ENCODE measurements around the gene CCSER1. TPM values are rescaled to one million over a fixed set of nuclear protein-coding genes. Genes with fewer than 3 reads are reported as not detected.
"Not testable (repeated sequence)": the region's sequence is repeated elsewhere in the genome, so short reads cannot be mapped to it uniquely, and the experiment has no call there.

CCSER1 gene
- polyA plus RNA-seq, 12 donors = 0.17 to 1.9 (median 0.65) TPM; not detected in 2

DNA sequence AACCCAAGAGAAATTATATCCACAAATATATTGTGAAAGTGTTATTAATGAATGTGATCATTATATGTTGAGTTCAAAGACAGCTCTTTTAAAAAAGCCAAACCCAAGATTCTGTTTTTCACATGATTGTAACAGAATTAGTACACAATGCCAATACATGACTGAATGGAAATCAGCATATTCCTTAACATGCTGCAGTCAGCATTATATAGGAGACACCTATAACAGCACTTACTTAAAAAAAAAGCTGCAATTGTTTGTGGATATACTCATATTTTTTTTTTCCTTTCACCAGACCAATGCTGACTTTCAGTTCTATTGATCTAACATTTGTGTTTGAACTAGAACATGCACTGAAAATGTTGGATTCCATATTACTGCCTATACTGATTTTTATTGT lies 165.2 kb downstream of the CCSER1 start:
- no peak for DNase-seq

DNA sequence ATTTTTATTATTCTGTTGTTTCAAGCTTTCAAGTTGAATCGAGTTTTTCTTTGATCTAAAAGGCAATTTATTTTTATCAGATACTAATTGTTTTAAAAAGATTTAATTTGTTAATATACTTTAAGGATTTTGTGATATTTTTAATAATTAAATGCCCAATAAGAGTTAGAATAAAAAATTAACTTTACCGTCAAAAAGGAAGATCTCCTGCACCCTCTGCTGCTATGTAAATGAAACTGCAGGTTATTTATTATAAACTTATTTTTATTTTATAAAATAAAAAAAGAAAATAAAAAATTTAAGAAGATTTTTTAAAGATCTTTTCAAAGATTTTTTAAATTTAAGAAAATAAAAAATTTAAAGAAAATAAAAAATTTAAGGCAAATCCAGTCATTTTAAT lies 166.1 kb downstream of the CCSER1 start:
- no peak for DNase-seq

DNA sequence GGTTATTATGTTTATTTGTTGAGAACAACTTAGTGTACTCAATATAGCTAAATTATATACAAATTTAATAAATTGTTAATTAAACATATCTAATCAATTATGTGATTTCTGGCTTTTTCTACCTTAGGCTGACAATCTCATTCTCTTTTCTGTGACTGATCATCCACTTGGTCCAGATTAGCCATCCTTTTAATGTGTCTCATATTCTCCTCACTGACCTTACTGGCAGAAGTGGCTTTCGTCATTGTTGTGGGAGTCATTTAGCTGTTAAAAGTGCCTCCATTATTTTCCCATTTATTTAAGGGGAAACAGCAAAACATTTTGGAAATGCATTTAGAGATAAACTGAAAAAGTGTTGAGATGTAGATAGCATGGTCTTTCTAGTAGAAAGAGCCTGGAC lies 172.2 kb downstream of the CCSER1 start:
- no peak for DNase-seq

DNA sequence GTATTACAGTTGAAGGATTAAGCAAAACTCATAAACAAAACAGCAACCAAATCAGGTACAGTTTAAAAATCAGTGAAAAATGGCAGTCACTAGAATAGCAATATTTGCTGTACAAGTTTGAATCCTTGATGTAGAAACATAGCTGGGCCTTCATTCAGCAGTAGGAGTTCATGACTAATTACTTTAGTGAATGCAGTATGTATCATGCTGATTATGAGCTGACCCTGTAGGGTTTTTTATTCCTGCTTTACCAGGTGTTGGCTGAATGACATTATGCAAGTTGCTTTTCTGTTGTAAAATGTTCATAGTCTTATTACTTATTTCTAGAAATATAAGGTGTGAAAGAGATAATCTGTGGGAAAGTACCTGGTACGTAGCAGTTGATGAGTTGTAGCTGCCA lies 179.6 kb downstream of the CCSER1 start:
- DNase-seq = no peak

DNA sequence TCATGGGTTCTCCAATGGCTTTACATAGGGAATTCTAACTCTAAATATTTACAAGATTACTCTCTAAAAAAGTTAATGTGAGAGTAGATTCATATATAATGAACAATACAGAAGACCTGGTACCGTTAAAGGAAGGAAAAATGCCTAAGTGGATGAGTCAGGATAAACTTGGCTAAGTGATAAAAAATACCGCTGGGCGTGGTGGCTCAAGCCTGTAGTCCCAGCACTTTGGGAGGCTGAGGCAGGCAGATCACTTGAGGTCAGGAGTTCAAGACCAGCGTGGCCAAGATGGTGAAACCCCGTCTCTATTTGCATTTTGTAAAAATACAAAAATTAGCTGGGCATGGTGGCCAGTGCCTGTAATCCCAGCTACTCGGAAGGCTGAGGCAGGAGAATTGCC lies 189.9 kb downstream of the CCSER1 start:
- not testable (repeated sequence) for DNase-seq

DNA sequence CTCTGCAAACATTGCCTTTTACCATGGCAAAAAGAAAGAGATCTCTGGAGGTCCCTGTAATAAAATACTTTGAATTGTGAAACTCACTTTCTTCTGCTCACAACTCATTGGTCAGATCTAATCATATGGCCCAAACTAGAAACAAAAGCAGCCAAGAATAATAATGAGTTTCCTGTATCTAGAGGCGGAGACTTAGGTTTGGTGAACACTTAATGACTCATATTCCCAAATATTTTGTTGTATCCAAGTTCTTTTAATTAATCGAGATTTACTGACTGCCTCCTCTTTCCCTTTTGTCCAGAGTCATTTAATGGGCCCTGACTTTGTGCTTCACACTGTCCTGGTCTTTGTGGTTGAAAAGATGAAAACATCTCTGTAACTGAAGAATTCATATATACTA lies 190.6 kb downstream of the CCSER1 start:
- no peak for DNase-seq

DNA sequence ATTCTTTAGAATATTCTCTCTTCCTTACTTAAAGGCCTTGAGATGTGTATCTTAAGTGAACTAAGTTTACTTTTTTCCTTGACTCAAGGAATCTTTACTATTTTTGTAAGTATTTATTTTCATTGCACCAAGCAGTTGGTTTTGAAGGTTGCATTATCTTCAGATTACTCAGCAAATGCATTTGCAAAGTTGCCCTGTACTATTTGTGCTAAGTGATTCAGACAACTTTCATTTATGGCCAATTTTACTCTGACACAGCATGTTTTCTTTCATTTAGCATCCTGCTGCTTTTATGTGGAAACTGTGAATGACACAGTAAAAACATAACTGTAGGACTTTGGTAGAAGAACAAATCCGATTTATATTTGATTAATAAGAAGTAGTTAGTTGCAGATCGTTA lies 191.0 kb downstream of the CCSER1 start:
- no peak for DNase-seq

DNA sequence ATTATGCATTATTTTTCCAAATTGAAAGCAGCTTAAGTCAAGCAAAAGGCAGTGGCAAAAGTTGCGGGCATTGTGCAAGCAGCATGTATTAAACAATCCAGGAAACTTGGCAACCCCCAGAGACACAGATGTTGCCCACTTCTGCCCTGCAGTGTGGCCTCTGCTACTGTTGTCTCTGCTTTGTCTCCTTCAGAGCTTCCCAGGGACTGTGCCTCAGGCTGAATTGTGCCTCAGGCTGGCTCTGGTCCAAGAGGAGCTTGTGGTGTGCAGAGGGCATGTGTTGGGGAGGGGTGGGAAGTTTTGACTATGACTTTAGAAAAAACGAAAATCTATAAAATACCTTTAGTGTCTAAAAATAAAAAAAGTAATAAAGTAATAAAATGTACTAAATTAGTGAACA lies 201.4 kb downstream of the CCSER1 start:
- DNase-seq = no peak

DNA sequence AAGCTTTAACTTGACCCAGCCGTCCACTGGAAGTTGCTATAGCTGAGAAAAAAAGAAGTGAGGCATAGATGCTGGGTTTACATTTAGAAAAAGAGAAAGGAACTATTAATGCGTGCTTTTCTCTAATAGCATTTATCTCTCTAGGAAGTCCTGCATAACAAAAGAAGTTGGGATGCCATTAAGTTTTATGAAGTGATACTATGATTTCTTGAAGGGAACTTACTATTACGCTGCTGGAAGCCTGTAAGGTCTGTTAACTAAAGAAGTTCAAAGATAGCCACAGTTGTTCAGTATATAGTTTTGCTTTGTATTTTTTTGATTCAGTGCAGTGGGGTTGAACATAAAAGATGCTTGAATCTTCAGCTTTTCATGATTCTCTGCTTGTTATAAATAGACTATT lies 203.4 kb downstream of the CCSER1 start:
- DNase-seq = no peak

DNA sequence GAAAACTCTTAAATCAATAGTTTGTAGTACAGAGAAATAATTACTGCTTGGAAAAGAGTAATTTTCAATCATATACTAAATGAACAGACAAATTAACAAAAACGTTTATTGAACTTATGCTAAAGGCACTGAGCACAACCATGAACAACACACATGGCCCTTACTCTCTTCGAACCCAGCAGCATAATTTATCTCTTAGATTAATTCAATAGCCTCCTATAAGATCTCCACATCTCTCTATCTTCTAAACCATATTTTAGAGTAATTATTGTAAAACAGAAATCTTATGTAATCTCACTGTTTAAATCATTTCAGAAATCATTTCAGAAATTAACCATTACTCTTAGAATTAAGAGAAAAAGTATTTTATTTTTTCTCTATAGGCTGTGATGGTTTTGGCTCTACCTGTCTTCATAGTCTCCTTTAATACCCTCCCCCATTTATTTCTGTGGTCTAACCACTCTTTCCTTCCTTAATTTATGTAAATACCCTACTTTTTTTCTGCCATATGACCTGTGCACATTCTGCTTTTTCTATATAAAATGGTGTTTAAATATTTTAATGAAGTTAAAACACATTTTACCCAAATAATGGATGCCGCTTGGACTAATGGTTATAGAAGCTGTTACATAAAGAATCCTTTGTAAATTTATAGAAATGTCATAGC lies 218.5 kb downstream of the CCSER1 start:
- DNase-seq = no peak

DNA sequence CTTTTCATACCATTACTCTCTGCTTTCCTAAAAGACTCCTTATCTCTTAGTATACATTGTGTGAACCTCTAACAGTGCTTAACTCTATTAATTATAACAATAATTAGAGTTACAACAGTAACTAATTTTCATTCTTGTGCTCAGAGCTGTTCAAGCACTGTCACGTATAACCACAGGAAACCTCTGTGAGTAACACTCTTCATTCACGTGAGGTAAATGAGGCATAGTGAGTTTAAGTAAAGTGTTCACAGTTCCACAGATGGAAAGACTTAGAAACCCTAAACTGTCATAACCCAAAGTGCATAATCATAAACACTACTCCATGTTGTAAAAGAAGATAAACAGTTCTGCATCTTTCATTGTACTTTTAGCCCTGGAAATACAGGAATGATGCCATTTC lies 222.4 kb downstream of the CCSER1 start:
- DNase-seq = no peak

DNA sequence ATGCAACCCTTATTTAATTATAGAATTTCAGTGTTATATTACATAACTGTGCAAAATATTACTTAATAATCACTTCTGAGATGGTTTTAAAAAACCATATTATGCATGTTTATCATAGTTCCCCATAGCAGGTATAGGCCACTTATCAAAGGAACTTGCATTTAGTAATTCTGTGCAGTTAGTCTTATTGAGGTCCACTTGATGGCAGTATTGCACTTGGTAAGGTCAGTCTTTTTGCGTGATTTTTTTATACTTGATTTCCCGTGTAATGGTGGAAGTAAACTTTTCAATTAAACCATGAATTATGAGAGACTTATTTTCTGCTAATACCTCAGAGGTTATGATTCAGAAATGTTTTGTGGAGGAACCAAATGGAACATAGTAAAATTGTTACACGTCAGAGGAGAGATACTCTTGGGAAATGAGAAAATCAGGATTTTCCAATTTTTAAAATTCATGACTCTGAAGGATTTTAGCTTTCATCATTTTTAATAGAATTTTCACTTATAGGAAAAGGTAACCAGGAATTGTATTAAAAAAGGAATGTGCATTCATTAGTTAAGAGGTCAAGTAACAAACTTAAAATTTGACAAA lies 230.0 kb downstream of the CCSER1 start:
- DNase-seq = peak; percentile 23

DNA sequence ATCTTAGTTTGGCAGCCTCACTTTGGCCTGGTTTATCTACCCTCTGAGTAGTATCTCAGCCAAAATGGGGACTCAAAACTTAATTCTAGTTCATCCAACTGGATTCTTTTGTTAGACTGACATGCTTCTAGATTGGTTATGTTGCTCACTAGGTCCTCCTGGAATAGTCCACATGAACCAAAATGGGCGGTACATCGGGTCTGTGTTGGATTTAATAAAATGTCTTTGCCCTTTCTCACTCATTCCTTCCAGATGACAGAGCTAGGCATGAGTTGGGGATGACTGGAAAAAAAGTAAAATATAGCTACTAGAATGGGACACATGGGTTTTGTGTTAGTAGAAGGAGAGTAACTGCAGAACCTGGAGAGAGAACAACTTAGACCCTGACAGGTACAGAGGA lies 247.9 kb downstream of the CCSER1 start:
- no peak for DNase-seq

DNA sequence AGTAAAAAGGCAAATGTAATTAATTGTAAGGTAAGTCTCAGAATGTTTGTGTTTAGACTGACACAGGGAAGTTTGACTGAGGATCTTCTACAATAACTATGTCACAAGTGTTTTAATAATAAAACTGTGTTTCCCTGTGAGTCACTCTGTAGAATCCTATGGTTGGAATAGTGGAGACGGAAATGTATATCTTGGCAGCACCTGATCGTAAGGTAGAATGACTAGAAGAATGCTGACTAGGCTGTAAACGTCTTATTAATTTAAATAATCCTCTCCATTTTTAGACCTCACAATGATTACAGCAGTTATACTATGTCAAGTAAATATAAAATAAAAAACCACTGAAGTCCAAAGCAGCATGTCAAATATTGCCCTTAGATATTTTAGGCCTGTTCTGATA lies 266.0 kb downstream of the CCSER1 start:
- no peak for DNase-seq

DNA sequence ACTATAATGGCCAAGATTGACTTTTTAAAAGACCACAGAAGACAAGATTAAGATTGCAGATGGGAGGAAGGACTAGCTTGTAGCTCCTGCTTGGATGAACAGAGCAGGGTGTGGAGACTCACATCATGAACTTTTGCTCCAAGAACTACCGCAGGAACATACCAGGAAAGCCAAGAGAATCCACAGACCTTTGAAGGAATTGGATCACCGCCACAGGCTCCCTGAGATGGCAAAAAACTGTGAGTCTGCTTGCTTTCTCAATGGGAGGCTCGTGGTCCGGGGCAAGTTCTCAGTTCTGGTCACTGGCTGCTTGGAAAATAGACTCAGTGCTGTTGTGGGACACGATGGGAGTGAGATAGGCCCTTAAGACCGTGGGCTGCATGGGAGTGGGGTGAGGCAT lies 276.6 kb downstream of the CCSER1 start:
- DNase-seq = no peak

DNA sequence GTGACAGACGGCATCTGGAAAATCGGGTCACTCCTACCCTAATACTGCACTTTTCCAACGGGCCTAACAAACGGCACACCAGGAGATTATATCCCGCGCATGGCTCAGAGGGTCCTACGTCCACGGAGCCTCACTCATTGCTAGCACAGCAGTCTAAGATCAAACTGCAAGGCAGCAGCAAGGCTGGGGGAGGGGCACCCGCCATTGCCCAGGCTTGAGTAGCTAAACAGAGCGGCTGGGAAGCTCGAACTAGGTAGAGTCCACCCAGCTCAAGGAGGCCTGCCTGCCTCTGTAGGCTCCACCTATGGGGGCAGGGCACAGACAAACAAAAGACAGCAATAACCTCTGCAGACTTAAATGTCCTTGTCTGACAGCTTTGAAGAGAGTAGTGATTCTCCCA lies 280.7 kb downstream of the CCSER1 start:
- not testable (repeated sequence) for DNase-seq

DNA sequence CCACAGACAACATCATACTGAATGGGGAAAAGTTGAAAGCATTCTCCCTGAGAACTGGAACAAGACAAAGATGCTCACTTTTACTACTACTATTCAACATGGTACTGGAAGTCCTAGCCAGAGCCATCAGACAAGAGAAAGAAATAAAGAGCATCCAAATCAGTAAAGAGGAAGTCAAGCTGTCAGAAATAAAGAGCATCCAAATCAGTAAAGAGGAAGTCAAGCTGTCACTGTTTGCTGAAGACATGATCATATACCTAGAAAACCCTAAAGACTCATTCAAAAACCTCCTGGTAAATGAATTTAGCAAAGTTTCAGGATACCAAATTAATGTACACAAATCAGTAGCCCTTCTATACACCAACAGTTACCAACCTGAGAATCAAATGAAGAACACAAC lies 285.6 kb downstream of the CCSER1 start:
- not testable (repeated sequence) for DNase-seq

DNA sequence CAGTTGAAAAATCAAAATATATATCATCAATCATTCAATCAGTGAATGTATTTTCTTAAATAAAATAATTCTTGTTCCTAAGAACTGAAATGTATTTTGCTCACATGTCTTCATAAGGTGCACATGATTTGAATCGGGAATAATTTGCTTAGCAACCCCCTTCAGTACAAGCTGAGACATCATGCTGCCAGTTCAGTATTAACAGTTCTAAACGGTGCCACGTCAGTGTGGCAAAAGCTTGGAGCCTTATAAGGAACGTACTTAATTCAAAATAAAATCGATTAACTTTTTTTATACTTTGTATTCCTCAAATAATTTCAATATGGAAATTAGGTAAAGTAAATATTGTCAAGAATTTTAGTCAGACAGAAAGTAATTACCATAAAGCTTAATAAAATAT lies 287.9 kb downstream of the CCSER1 start:
- no peak for DNase-seq

DNA sequence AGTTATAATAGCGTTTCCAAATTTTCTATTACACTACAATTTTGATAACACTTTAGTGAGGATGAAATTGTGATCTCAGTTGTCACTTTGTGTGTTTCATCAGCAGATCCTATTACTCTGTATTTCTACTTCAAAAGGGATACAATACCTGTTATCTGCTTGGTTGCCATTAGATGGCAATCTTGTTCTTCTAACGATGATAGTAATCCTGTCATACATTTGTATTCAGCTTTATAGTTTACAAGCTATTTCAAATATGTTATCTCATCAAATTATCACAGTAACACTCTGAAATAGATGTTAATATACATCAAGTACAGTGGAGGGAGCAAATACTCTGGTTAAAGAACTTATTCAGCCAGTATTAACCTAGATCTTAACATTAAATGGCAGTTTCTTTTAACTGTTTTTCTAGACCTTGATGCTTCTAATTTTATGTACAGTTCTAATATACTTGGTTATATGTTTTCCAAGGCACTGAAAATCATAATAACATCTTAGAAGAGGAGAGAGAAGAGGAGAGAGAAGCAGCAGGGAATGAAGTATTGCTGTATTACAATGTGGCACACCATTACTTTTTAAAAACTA lies 292.0 kb downstream of the CCSER1 start:
- DNase-seq = peak; percentile 25

DNA sequence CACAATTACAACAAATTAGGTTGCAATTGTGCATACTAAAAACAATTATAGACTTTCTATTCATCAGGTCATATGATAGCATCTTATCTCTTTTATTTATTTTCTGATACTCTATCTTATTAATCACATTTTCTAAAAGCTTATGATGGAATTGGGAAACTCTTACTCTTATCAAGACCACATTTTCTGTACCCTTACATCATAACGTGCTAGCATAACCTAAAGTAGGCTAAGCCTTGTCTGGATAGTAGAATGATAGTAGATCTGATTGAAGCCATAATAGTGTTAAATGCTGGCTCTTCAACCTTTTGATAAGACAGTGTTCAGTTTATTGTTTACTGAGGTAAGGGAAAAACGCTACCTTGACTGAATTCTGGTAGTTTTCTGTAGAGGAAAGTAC lies 294.0 kb downstream of the CCSER1 start:
- no peak for DNase-seq

DNA sequence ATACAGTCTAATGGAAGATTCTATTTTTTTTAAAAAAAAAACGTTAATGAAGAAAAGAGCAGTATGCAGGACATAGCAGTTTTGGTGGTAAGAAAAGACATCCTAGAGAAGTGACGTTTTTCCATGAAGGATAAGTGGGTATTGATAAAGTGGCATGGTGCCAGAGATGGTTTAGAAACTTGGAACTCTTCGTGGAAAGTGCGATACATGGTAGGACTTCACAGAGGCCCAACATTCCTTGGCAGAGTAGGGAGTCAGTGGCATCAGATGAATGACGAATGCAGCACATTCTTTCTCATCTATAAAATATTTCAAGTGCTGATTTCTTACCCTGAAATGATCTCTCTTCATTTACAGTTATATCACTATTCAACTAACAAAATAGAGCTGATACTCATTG lies 298.7 kb downstream of the CCSER1 start:
- no peak for DNase-seq

DNA sequence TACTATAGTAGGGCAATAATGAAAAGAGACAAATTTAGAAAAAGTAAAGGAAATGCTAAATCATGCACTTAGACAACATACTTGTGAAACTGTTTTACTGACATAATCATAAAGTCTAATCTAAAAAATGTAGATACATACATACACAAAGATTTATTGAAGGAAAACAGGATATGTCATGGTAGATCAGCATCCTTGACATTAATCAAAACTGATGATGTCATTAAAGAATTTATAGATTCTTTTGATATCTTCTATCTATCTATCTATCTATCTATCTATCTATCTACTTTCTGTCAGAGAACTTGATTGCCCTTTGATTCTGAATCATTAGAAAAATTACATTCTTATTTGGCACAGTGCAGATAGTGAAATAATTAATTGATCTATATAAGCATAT lies 311.3 kb downstream of the CCSER1 start:
- DNase-seq = no peak

DNA sequence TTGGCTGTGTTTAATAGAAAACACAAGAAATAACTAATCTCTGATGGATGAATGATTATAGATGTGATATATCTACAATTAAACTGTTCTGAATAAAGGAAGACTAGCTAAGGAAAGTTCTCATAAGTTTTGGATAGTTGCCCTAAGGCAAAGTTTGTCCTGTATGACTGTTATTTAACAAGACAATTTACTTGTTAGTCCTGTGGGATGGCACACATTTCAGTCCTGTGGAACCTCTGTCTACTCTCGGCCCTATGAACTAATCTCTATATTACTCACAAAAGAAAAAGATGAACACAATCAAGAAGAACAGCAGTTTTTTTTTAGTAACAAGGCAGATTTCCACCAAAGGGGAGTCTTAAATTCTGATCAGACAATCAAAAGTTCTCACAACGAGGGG lies 314.6 kb downstream of the CCSER1 start:
- no peak for DNase-seq

DNA sequence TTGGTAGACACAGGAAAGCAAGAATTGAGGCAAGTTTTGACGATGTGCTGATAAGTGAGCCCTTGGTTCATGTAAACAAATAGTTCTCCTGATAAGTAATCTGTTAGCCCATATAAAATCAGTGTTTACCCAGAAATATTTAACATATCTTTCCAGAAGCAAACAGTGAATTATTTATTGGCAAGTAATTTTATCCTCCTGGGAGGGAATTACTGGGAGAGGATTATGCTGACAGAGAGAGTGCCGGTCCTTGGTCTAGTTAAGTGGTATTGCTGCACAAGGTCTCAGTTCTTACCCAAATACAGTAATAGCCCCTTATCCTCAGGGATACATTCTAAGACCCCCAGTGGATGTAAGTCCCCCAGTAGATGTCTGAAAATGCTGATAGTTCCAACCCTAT lies 315.4 kb downstream of the CCSER1 start:
- no peak for DNase-seq
